ENCODE data around the gene SMYD3. TPM values are rescaled to one million over a fixed set of nuclear protein-coding genes. Genes with fewer than 3 reads are reported as not detected.

The SMYD3 gene
- total RNA-seq, 2 donors from 2014 or later: 8.8 to 19.0 TPM

- no peak overlapping the region for H3K27ac ChIP-seq
- H3K9me3 ChIP-seq: no peaks in the 10 kb centered on the region
- H3K36me3 ChIP-seq: no peaks in the 10 kb centered on the region
- DNase-seq (ENCODE audit: low spot score) (no peak), ATAC-seq (ENCODE audit: insufficient number of reproducible peaks, low FRiP score, low read depth) (no peak)
- no peak overlapping the region for H3K4me3 ChIP-seq
- H3K4me1 ChIP-seq (ENCODE audit: control insufficient read depth in 1 of 2, low read depth in 2 of 2): no peaks in the 10 kb centered on the region
- no peaks in the 10 kb centered on the region for H3K27me3 ChIP-seq (replicated peaks; ENCODE audit: insufficient read depth)
- TF ChIP-seq CTCF (IDR thresholded peaks at IDR 0.05): no peak
These were observed 606.0 kb downstream of the SMYD3 start for GRCh38 chr1:245901037-245901436.

GRCh38 chr1:245898581-245898980, 608.5 kb downstream of the SMYD3 start:
- DNase-seq (ENCODE audit: low spot score) (no peak), ATAC-seq (ENCODE audit: insufficient number of reproducible peaks, low FRiP score, low read depth) (no peak)
- H3K36me3 ChIP-seq: no peaks in the 10 kb centered on the region
- no peak for TF ChIP-seq CTCF (IDR thresholded peaks at IDR 0.05)
- H3K4me1 ChIP-seq (ENCODE audit: control insufficient read depth in 1 of 2, low read depth in 2 of 2): no peaks in the 10 kb centered on the region
- H3K9me3 ChIP-seq: no peaks in the 10 kb centered on the region
- no peaks in the 10 kb centered on the region for H3K27me3 ChIP-seq (replicated peaks; ENCODE audit: insufficient read depth)
- H3K27ac ChIP-seq: no peak overlapping the region
- H3K4me3 ChIP-seq: no peak overlapping the region

- no peak for TF ChIP-seq CTCF (IDR thresholded peaks at IDR 0.05)
- H3K27me3 ChIP-seq (replicated peaks; ENCODE audit: insufficient read depth): no peaks in the 10 kb centered on the region
- DNase-seq (ENCODE audit: low spot score) (no peak), ATAC-seq (ENCODE audit: insufficient number of reproducible peaks, low FRiP score, low read depth) (no peak)
- no peak overlapping the region for H3K4me3 ChIP-seq
- no peaks in the 10 kb centered on the region for H3K4me1 ChIP-seq (ENCODE audit: control insufficient read depth in 1 of 2, low read depth in 2 of 2)
- no peak overlapping the region for H3K27ac ChIP-seq
- no peaks in the 10 kb centered on the region for H3K36me3 ChIP-seq
- peaks cover 2% of the 10 kb centered on the region for H3K9me3 ChIP-seq
These were observed 610.8 kb downstream of the SMYD3 start for GRCh38 chr1:245896258-245896657.

- H3K36me3 ChIP-seq: no peaks in the 10 kb centered on the region
- no peaks in the 10 kb centered on the region for H3K4me1 ChIP-seq (ENCODE audit: control insufficient read depth in 1 of 2, low read depth in 2 of 2)
- H3K4me3 ChIP-seq: no peak overlapping the region
- H3K27me3 ChIP-seq (replicated peaks; ENCODE audit: insufficient read depth): no peaks in the 10 kb centered on the region
- ATAC-seq (ENCODE audit: insufficient number of reproducible peaks, low FRiP score, low read depth): no peak
- no peak for DNase-seq (ENCODE audit: low spot score)
- peaks cover 2% of the 10 kb centered on the region for H3K9me3 ChIP-seq
- H3K27ac ChIP-seq: no peak overlapping the region
- TF ChIP-seq CTCF (IDR thresholded peaks at IDR 0.05): no peak
These were observed 611.6 kb downstream of the SMYD3 start for GRCh38 chr1:245895455-245895959.

- no peak overlapping the region for H3K27ac ChIP-seq
- peaks cover 2% of the 10 kb centered on the region for H3K9me3 ChIP-seq
- DNase-seq (ENCODE audit: low spot score): no peak
- no peaks in the 10 kb centered on the region for H3K27me3 ChIP-seq (replicated peaks; ENCODE audit: insufficient read depth)
- no peaks in the 10 kb centered on the region for H3K36me3 ChIP-seq
- ATAC-seq (ENCODE audit: insufficient number of reproducible peaks, low FRiP score, low read depth): no peak
- H3K4me3 ChIP-seq: no peak overlapping the region
- H3K4me1 ChIP-seq (ENCODE audit: control insufficient read depth in 1 of 2, low read depth in 2 of 2): no peaks in the 10 kb centered on the region
- TF ChIP-seq CTCF (IDR thresholded peaks at IDR 0.05): no peak
These were observed 612.2 kb downstream of the SMYD3 start for GRCh38 chr1:245894843-245895242.
